Muscle layer of colon (tissue), 2 donors: Measurements from ENCODE around the gene ASCC1.

Source experiments
- H3K27ac ChIP-seq: one replicate; pipeline ENCODE4 v1.7.0; 2013; ENCODE audit warnings: low read depth, mild to moderate bottlenecking, low read length, moderate library complexity
- H3K27me3 ChIP-seq, 2 donors: one replicate each; pipeline ENCODE4 v1.7.0; 2013; ENCODE audit warnings: low read length in 2 of 2, mild to moderate bottlenecking in 2 of 2; ENCODE audit not compliant: insufficient read depth in 2 of 2, control insufficient read depth in 1 of 2
- H3K36me3 ChIP-seq: one replicate; pipeline ENCODE4 v1.7.0; 2013; ENCODE audit warnings: mild to moderate bottlenecking, low read length; ENCODE audit not compliant: insufficient read depth
- H3K4me1 ChIP-seq: one replicate; pipeline ENCODE4 v1.7.0; 2013; ENCODE audit warnings: mild to moderate bottlenecking, low read length; ENCODE audit not compliant: insufficient read depth
- H3K4me3 ChIP-seq, 2 donors: one replicate each; pipeline ENCODE4 v1.7.0; 2013; ENCODE audit warnings: low read length in 2 of 2, low read depth in 1 of 2, mild to moderate bottlenecking in 1 of 2, moderate library complexity in 1 of 2
- H3K9ac ChIP-seq: one replicate; pipeline ENCODE4 v1.7.0; 2013; ENCODE audit warnings: low read length
- H3K9me3 ChIP-seq: one replicate; pipeline ENCODE4 v1.7.0; 2013; ENCODE audit warnings: mild to moderate bottlenecking, low read length
- donor health status: abdominal sarcoma.
- donor health status: Adenocarcinoma of cecum.

ASCC1 gene

DNA sequence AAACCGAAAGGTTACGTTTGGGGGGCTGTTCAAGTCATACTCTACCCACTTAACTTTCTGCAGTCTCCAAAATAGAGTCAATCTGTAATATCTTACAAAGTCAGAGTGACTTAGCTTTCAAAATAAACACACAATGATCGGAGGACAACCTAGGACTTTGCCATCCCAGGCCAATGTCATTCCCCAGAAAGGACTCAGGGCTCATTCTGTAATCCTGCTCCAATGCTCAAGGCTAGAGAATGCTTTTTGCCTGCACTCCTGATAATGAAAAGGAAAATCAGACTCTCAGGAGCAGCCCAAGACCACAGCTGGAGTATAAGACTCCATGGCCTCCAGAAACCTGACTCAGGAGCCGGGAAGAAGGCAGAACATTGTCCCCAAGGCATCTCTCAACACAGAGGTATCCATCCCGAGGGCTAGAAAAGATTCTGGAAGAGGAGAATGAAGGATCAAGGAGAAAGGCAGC, 28.5 kb upstream of the ASCC1 start:
- Histone ChIP-seq H3K4me1 (peaks cover 61% of the 10 kb centered on the region), H3K27ac (peak overlapping the region; percentile 77), H3K9ac (no peak overlapping the region), H3K9me3 (no peaks in the 10 kb centered on the region), H3K27me3 (no peaks in the 10 kb centered on the region), H3K36me3 (no peaks in the 10 kb centered on the region), H3K4me3 (no peak overlapping the region)

DNA sequence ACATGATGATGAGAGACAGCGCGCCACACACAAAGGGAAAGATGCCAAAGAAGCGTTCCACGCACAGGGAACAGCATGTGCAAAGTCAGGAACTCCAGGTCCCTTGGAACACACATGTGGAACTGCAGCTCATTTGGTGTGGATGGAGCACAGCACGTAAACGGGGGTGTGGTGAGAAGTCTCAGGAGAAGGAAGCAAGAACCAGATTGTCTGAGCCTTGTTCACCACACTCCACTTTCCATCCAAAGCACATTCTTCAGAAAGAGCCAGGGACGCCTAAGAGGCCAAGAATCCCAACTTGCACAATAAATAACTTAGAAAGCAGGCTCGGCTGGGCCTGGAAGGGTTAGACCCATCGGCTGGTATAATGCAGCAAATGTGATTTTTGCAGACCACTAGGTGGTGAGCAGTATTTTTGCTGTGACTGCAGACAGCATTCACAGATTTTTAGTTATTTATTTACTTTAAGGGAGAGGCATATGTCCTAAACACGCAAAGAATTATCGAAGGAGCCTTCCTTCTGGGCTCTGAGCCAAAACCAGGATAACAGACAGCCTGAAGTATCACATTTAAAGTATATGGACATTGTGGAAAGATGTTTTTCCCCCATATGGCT, 27.9 kb upstream of the ASCC1 start:
- no peak overlapping the region for H3K4me3 ChIP-seq
- H3K36me3 ChIP-seq, result no peaks in the 10 kb centered on the region
- H3K27ac ChIP-seq, result peak overlapping the region; percentile 77
- no peak overlapping the region for H3K9ac ChIP-seq
- no peaks in the 10 kb centered on the region for H3K9me3 ChIP-seq
- H3K4me1 ChIP-seq, result peaks cover 58% of the 10 kb centered on the region
- no peaks in the 10 kb centered on the region for H3K27me3 ChIP-seq

DNA sequence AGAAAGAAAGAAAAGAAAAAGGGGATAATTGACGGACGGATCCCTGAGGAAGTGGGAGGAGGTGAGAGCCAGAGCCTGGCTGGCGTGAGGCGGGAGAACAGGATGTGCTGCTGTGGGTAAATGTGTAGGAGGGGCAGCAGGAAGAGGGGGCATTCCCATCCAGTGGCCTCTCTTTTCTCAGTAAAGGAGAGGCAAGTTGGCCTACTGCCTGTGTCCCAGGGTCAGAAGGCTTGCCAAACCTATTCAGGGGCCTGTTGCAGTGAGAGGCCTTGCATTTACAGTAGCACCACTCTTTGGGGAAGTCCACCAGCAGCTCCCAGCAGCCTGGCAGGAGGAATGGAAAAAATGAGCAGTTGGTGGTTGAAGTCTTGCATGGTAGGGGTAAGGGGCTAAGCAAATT, 26.6 kb upstream of the ASCC1 start:
- peaks cover 45% of the 10 kb centered on the region for H3K4me1 ChIP-seq
- no peak overlapping the region for H3K9ac ChIP-seq
- H3K27me3 ChIP-seq, result no peaks in the 10 kb centered on the region
- H3K27ac ChIP-seq, result peak overlapping the region; percentile 49
- H3K9me3 ChIP-seq, result no peaks in the 10 kb centered on the region
- H3K36me3 ChIP-seq, result no peaks in the 10 kb centered on the region
- H3K4me3 ChIP-seq, result no peak overlapping the region

GRCh38 chr10:72241691-72242252, 25.7 kb upstream of the ASCC1 start:
- H3K36me3 ChIP-seq, result peaks cover 5% of the 10 kb centered on the region
- no peak overlapping the region for H3K9ac ChIP-seq
- no peak overlapping the region for H3K4me3 ChIP-seq
- H3K4me1 ChIP-seq, result peaks cover 38% of the 10 kb centered on the region
- H3K27me3 ChIP-seq, result no peaks in the 10 kb centered on the region
- H3K9me3 ChIP-seq, result no peaks in the 10 kb centered on the region
- H3K27ac ChIP-seq, result no peak overlapping the region

- Histone ChIP-seq H3K9ac (no peak overlapping the region), H3K9me3 (no peaks in the 10 kb centered on the region), H3K27ac (no peak overlapping the region), H3K36me3 (peaks cover 16% of the 10 kb centered on the region), H3K4me1 (peaks cover 29% of the 10 kb centered on the region), H3K4me3 (no peak overlapping the region), H3K27me3 (no peaks in the 10 kb centered on the region)
These were observed 24.3 kb upstream of the ASCC1 start for GRCh38 chr10:72240371-72240770.

DNA sequence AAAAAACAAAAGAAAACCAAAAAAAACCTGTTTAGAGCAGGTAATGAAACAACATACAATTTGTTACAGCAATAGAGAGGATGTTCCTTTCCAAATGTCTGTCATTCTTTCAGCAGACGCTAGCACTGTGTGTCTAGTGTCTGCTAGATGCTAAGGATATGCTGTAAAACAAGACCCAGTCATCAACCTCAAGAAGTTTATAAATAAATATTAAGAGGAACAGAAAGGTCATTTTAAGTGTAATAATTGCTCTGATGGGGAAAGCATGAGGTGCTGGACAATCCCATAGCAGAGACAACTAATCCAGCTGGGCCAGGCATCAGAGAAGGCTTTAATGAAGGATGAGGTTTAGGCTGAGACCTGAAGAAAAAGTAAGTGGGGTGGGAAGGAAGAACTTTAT, 23.3 kb upstream of the ASCC1 start:
- Histone ChIP-seq H3K4me1 (peaks cover 21% of the 10 kb centered on the region), H3K27ac (no peak overlapping the region), H3K9me3 (no peaks in the 10 kb centered on the region)

DNA sequence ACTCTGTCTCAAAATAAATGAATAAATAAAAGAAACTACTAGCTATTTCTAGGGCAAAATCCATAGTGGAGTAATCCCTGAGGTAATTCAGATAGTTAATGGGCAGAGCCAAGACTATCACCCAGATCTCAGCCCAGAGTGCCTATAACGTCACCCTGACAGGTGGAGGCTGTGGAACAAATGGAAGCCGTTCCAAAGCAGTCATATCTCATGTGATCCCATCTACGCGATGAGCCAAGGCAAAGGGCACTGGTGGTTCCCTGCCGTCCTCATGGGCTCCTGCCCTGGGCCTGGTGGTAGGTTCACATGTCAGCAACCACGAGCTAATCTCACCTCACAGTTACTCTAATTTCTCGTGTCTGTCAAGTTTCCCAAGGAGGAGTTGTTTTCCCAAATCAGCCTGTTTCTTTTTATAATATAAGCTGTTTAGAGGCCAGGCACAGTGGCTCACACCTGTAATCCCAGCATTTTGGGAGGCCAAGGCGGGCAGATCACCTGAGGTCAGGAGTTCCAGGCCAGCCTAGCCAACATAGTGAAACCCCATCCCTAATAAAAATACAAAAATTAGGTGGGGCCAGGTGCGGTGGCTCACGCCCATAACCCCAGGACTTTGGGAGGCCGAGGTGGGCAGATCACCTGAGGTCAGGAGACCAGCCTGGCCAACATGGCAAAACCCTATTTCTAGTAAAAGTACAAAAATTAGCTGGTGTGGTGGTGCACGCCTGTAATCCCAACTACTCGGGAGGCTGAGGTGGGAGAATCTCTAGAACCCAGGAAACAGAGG, 22.5 kb upstream of the ASCC1 start:
- Histone ChIP-seq H3K4me1 (peaks cover 12% of the 10 kb centered on the region), H3K27me3 (no peaks in the 10 kb centered on the region), H3K9me3 (no peaks in the 10 kb centered on the region), H3K4me3 (no peak overlapping the region), H3K36me3 (peaks cover 30% of the 10 kb centered on the region), H3K27ac (no peak overlapping the region), H3K9ac (no peak overlapping the region)

More for the DNA sequence above, 23.3 kb upstream of the ASCC1 start:
- Histone ChIP-seq H3K27me3 (no peaks in the 10 kb centered on the region), H3K36me3 (peaks cover 21% of the 10 kb centered on the region), H3K9ac (no peak overlapping the region), H3K4me3 (no peak overlapping the region)

GRCh38 chr10:72235544-72236279, 19.6 kb upstream of the ASCC1 start:
- Histone ChIP-seq H3K27me3 (no peaks in the 10 kb centered on the region), H3K27ac (no peak overlapping the region), H3K4me1 (no peaks in the 10 kb centered on the region), H3K4me3 (no peak overlapping the region), H3K36me3 (peaks cover 41% of the 10 kb centered on the region), H3K9ac (no peak overlapping the region), H3K9me3 (no peaks in the 10 kb centered on the region)

DNA sequence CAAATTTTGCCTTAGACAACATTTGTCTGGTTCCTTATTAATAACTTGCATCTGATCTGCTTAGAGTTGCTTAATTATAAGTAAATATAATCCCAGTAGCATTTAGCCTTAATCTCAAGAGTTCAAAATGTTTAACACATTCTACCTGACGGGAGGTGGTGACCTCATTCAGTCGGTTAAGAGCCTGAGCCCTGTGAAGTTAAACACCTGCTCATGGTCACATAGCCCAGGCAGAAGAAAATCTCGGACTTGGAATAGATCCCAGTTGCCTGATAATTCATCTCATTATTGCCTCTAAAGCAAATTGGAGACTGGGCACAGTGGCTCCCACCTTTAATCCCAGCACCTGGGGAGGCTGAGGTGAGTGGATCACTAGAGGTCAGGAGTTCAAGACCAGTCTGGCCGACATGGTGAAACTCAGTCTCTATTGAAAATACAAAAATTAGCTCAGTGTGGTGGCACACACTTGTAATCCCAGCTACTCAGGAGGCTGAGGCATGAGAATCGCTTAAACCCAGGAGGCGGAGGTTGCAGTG, 18.6 kb upstream of the ASCC1 start:
- Histone ChIP-seq H3K27ac (no peak overlapping the region), H3K4me1 (no peaks in the 10 kb centered on the region), H3K4me3 (no peak overlapping the region), H3K9ac (no peak overlapping the region), H3K36me3 (peaks cover 48% of the 10 kb centered on the region), H3K27me3 (no peaks in the 10 kb centered on the region), H3K9me3 (no peaks in the 10 kb centered on the region)

- Histone ChIP-seq H3K4me1 (no peaks in the 10 kb centered on the region), H3K27me3 (no peaks in the 10 kb centered on the region), H3K9me3 (no peaks in the 10 kb centered on the region), H3K4me3 (no peak overlapping the region), H3K36me3 (peaks cover 48% of the 10 kb centered on the region), H3K9ac (no peak overlapping the region), H3K27ac (no peak overlapping the region)
These were observed 17.5 kb upstream of the ASCC1 start for GRCh38 chr10:72233621-72234020.
